MV-4-11 (cell line): Measurements from ENCODE around the gene APOL2.
"Not testable (repeated sequence)": the region's sequence is repeated elsewhere in the genome, so short reads cannot be mapped to it uniquely, and the experiment has no call there.

Experiments used
- DNase-seq: peaks from one replicate; lab custom pipeline; 2025; lab: John Stamatoyannopoulos, UW

APOL2 gene

GRCh38 chr22:36221799-36222751 is 17.3 kb downstream of the APOL2 start:
- no peak for DNase-seq

DNA sequence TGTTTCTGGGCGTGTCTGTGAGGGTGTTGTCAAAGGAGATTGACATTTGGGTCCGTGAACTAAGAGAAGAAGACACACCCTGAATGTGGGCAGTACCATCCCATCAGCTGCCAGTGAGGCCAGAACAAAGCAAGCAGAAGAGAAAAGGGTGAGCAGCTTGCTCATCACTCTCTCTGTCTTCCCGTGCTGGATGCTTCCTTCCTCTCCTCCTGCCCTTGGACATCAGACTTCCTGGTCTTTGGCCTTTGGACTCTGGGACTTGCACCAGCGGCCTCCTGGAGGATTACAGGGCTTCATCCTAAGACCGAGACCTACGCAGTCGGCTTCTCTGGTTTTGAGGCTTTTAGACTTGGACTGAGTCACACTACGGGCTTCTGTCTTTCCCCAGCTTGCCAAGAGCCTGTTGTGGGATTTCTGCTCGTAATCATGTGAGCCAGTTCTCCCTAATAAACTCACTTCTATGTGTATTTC is 18.8 kb downstream of the APOL2 start:
- DNase-seq = no peak

GRCh38 chr22:36218648-36219193 is 20.6 kb downstream of the APOL2 start:
- peak; percentile 51 for DNase-seq

- no peak for DNase-seq
Observed at GRCh38 chr22:36215981-36216380, 23.3 kb downstream of the APOL2 start.

DNA sequence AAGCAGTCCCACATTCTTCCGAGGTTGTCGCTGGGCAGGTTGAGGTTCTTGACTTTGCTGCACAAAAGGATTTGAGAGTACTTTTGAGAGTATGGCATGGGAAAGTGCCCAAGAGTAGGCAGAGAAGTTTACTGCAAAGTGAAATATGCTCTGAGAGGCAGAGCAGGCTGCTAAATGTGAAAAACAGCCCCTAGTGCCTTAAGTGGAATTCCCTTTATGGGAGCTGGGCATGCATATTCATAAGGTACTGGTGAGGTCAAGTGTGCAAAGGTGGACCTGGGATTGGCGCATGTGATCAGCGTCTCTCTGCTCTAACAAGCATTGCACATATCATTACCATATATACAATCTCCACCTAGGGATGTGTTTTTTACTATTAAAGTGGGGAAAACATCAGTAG is 25.7 kb downstream of the APOL2 start:
- no peak for DNase-seq

DNA sequence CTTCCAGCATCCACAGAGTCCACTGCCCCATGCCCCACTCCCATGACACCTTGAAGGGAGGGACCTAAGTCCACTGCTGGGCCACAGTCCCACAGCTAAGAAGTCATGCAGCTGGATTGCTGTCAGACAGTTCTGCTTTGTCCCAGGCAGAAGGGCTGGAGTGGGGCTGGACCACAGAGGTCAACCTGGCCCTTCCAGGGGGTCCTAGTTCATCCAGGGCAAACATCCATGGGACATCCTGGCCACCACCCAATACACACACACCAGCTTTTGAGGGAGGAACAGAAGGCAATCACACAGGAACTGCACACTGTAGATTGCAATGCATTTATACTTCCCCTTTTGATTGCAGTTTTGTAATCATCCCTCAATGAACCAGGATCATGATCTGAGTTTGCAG is 26.4 kb downstream of the APOL2 start:
- peak; percentile 58 for DNase-seq

- DNase-seq = peak; percentile 85
Observed at GRCh38 chr22:36211237-36211861, 28.0 kb downstream of the APOL2 start.

DNA sequence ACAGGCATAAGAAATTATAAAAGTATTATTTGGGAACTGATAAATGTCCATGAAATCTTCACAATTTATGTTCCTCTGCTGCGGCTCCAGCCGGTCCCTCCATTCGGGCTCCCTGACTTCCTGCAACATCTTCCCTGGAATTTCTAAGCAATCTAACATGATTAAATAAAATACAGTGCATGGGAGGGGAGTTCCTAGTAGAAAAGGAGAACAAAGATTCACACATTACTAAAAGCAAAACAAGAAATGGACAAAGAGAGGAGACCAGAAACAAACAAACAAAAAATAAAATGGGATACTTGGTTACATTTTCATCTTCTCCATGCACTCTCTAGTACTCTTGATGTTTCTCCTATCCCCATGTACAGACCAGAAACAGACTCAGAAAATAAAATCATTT is 29.1 kb downstream of the APOL2 start:
- no peak for DNase-seq

DNA sequence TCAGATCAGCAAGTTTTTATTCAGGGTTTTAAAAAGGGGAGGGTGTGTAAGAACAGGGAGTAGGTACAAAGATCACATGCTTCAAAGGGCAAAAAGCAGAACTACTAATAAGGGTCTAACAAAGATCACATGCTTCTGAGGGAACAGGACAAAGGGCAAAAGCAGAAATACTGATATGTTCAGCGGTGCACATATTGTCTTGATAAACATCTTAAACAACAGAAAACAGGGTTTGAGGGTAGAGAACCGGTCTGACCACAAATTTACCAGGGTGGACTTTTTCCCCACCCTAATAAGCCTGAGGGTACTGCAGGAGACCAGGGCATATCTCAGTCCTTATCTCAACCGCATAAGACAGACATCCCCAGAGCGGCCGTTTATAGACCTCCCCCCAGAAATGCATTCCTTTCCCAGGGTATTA is 29.8 kb downstream of the APOL2 start:
- not testable (repeated sequence) for DNase-seq

GRCh38 chr22:36208914-36209313 is 30.4 kb downstream of the APOL2 start:
- DNase-seq = no peak

DNA sequence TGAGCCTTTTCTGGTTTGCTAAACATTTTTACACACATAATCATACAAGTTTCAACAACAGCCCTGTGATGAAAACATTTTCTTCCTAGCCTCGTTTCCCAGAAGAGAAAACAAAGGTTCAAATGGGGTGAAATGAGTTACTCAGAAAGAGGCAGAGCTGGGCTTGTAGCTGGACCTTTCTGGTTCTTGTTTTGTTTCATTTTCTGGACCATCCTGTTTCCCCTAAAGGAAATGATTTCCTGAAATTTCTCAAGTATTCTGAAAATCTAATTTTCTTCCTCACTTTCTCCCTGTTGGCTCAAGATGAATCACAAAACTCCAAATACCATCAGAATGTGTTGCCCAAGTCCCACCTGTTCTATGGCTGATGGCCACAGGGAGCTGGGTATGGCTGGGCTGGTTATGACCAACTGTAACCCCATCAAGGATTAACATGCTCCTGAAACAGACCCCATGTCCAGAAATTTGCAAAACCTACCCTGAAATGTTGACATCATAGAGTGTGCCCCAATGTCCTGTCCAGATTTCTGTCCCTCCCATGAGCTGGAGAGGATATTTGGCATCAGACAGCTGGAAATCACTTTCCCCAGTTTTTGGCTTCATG is 31.1 kb downstream of the APOL2 start:
- no peak for DNase-seq

DNA sequence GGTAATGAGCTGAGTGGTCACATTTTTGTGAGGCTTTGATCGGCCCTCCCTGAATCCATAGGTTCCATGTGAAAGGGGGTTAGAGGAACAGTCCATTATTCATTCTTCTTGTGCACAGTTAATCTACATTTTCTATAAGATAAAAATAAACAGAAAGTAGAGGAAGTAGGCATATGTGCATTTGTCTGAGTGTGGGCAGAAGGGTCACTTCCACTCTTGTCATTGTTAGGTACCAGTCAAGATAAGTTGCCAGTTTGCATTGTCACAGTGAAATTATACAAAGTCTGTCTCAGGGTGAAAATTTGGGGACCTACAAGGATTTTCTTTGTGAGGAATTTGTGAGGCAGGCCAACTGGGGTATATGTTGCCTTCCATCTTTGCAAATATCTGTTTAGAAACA is 33.1 kb downstream of the APOL2 start:
- DNase-seq = peak; percentile 54

DNA sequence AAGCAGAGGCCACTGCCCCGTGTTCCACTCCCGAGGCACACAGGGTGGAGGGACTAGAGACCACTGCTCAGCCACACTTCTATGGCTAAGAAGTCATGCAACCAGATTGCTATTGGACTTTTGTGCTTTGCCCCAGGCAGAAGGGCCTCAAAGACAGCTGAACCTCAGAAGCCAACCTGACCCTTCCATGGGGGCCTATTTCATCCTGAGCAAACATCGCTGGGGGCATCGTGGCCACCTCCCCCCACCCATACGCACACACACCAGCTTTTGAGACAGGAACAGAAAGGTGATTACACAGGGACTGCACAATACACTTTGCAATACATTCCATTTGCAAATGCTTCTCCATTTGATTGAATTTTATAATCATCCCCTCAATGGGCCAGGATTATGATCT is 33.8 kb downstream of the APOL2 start:
- DNase-seq = not testable (repeated sequence)

DNA sequence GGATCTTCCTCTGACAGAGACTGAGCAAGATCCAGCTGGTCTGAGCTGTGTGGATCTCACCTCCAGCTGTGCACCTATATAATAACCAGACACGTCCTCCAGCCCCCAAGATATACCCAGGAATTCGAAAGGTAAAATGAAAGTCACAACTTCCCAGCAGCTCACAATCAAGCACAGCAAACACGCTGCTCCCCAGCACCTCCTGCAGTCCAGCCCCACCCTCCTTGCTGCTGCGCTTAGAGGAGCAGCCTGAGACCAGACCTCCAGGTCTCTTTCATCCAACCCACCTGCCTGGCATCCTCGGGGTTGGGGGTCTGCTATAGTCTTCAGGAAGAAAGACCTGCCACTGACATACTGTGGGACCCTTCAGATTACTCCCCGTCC is 34.7 kb downstream of the APOL2 start:
- no peak for DNase-seq

- no peak for DNase-seq
Observed at GRCh38 chr22:36204001-36204631, 35.2 kb downstream of the APOL2 start.

DNA sequence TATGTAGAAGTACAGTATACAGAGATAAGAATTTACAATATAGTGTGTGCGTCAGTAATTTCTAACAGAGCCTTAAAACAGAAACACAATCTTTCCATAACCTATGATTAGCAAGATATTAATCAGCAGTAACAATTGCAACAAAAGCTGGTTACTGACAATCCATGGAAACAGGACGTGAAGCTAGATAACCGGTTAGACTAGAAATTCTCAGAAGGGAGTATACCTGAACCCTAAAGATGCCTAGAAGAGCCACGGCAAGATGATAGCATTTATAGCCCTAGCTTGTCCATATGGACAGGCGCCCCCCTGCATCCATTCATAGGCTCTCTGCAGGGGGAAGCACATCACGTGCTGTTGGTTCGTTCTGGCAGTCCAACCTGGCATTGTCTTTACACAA is 35.9 kb downstream of the APOL2 start:
- DNase-seq = not testable (repeated sequence)

DNA sequence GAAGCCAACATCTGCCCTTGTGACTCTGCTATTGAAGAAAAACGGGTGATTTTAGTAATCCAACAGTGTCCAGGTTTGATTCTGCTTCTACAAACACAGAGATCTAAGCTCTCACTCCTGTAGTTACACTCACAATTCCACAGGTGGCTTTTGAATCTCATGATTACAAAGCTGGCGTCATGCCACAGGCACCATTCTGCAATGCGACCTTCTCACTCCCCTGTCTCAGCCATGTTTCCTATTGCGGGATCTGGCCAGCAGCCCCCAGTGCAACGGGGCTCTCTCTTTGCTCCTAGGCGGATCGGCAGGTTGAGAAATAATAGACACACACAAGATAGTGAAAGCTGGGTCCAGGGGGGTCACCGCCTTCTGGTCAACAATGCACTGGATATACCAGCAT is 36.4 kb downstream of the APOL2 start:
- DNase-seq = not testable (repeated sequence)

GRCh38 chr22:36201630-36202319 is 37.6 kb downstream of the APOL2 start, which contains the start of gene APOL4:
Gene APOL4, minus strand, starts transcription at chr22:36201809. Its CDS starts 75 bp downstream, at chr22:36201734.
- peak; percentile 84 for DNase-seq

- not testable (repeated sequence) for DNase-seq
Observed at GRCh38 chr22:36201025-36201424, 38.3 kb downstream of the APOL2 start.

GRCh38 chr22:36199001-36199551 is 40.3 kb downstream of the APOL2 start:
- no peak for DNase-seq

DNA sequence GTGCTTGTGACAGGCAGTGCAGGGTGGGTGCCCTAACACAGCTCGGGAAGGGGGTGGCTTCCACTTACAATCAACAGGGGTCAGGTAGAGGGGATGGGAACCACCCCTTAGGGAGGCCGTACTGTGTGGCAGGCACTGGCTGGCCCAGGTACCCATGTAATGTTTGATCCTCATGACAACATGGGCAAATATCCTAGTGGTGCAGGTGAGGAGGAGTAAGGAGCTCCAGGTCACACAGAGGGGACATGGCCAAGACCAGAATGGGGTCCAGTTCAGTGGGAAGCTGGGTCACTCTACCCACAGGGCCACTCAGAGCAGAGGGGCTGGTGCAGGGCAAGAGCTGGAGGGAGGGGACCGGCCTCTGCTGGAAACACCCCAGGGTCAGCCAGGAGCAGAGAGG is 40.8 kb downstream of the APOL2 start:
- DNase-seq = no peak
